ENCODE data around the gene RPL41.

Gene RPL41

GRCh38 chr12:56161690-56162351 is 45.4 kb downstream of the RPL41 start:
- Histone ChIP-seq H3K4me3 (ENCODE audit: low read length) (peak overlapping the region; percentile 99), H3K36me3 (ENCODE audit: control insufficient read depth, insufficient read depth, low read length) (peaks cover 42% of the 10 kb centered on the region), H3K27ac (ENCODE audit: low read depth, low read length) (peak overlapping the region; percentile 99), H3K4me1 (ENCODE audit: control insufficient read depth, insufficient read depth, low read length) (peaks cover 19% of the 10 kb centered on the region), H3K9ac (ENCODE audit: low read length) (no peak overlapping the region), H3K27me3 (ENCODE audit: control insufficient read depth, insufficient read depth, low read length) (no peaks in the 10 kb centered on the region)

DNA sequence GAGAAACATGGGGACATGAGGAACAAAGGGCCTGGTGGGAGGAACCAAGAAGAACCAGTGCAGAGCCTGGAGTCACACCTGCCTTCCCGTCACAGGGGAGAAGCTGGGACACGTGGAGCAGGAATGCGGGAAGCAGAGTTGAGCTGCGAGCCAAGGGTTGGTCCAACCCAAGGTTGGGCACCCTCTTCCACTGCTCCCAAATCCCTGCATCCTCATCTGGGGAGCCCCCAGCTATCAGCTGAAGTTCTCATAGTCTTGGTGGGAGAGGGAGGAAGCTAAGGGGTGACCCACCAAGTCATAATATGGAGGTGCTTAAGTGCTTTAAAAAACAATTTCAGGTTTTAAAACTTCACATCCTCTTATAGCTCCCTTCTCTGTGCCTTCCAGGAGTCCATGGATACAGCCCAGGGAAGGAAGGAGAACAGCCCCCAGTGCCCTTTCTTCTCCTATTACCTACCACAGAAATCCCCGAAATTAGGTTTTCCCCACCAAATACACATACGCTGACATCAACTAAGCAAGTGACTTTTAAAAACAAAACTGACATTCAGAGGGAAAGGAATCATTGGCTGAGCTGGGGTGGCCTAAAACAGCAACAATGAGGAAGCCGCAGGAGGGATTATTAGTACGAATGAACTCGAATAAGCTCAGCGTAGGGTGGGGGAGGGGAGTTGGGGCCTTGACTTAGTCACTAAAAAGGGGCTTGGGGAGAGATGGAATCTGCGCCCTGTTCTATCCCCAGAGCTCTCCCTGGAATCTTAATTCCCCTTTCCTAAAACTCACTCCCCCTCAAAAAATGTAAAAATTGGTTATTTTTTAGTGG is 46.2 kb downstream of the RPL41 start:
- no peaks in the 10 kb centered on the region for H3K27me3 ChIP-seq (ENCODE audit: control insufficient read depth, insufficient read depth, low read length)
- H3K4me1 ChIP-seq (ENCODE audit: control insufficient read depth, insufficient read depth, low read length): peaks cover 19% of the 10 kb centered on the region
- H3K9ac ChIP-seq (ENCODE audit: low read length): no peak overlapping the region
- no peak overlapping the region for H3K4me3 ChIP-seq (ENCODE audit: low read length)
- peak overlapping the region; percentile 99 for H3K27ac ChIP-seq (ENCODE audit: low read depth, low read length)
- peaks cover 46% of the 10 kb centered on the region for H3K36me3 ChIP-seq (ENCODE audit: control insufficient read depth, insufficient read depth, low read length)

- Histone ChIP-seq H3K4me3 (ENCODE audit: low read length) (no peak overlapping the region), H3K27me3 (ENCODE audit: control insufficient read depth, insufficient read depth, low read length) (no peaks in the 10 kb centered on the region), H3K36me3 (ENCODE audit: control insufficient read depth, insufficient read depth, low read length) (peaks cover 45% of the 10 kb centered on the region), H3K9ac (ENCODE audit: low read length) (no peak overlapping the region), H3K4me1 (ENCODE audit: control insufficient read depth, insufficient read depth, low read length) (peaks cover 19% of the 10 kb centered on the region), H3K27ac (ENCODE audit: low read depth, low read length) (peak overlapping the region; percentile 36)
Measured at GRCh38 chr12:56163533-56164344, 47.3 kb downstream of the RPL41 start.

GRCh38 chr12:56164345-56164729 is 47.9 kb downstream of the RPL41 start:
- H3K9ac ChIP-seq (ENCODE audit: low read length): no peak overlapping the region
- no peak overlapping the region for H3K4me3 ChIP-seq (ENCODE audit: low read length)
- no peak overlapping the region for H3K27ac ChIP-seq (ENCODE audit: low read depth, low read length)
- peaks cover 46% of the 10 kb centered on the region for H3K36me3 ChIP-seq (ENCODE audit: control insufficient read depth, insufficient read depth, low read length)
- H3K4me1 ChIP-seq (ENCODE audit: control insufficient read depth, insufficient read depth, low read length): peaks cover 19% of the 10 kb centered on the region
- H3K27me3 ChIP-seq (ENCODE audit: control insufficient read depth, insufficient read depth, low read length): no peaks in the 10 kb centered on the region

DNA sequence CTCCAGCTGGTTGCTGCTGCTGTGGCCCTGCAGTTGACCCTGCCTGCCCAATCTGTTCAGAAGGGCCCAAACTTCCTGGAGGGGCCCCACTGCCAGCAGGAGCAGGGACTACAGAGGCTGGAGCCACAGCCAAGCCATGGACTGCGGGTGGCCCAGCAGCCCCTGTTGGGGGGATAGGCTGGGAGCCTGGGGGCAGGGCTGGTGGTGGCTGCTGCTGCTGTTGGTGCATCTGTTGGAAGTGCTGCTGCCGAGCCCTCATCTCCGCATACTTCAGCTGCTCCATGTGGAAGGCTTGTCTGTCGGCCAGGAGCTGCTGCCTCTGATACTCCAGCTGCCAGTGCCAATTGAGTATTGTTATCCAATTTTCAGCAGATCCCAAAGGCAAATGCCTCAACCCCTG is 48.9 kb downstream of the RPL41 start:
- Histone ChIP-seq H3K9ac (ENCODE audit: low read length) (no peak overlapping the region), H3K27me3 (ENCODE audit: control insufficient read depth, insufficient read depth, low read length) (no peaks in the 10 kb centered on the region), H3K4me3 (ENCODE audit: low read length) (no peak overlapping the region), H3K36me3 (ENCODE audit: control insufficient read depth, insufficient read depth, low read length) (peaks cover 44% of the 10 kb centered on the region), H3K27ac (ENCODE audit: low read depth, low read length) (no peak overlapping the region), H3K4me1 (ENCODE audit: control insufficient read depth, insufficient read depth, low read length) (peaks cover 15% of the 10 kb centered on the region)
